ENCODE results near the gene IKZF4.
A peak's percentile ranks its signal among the peaks of the same experiment; 100 is the strongest.

Gene IKZF4

DNA sequence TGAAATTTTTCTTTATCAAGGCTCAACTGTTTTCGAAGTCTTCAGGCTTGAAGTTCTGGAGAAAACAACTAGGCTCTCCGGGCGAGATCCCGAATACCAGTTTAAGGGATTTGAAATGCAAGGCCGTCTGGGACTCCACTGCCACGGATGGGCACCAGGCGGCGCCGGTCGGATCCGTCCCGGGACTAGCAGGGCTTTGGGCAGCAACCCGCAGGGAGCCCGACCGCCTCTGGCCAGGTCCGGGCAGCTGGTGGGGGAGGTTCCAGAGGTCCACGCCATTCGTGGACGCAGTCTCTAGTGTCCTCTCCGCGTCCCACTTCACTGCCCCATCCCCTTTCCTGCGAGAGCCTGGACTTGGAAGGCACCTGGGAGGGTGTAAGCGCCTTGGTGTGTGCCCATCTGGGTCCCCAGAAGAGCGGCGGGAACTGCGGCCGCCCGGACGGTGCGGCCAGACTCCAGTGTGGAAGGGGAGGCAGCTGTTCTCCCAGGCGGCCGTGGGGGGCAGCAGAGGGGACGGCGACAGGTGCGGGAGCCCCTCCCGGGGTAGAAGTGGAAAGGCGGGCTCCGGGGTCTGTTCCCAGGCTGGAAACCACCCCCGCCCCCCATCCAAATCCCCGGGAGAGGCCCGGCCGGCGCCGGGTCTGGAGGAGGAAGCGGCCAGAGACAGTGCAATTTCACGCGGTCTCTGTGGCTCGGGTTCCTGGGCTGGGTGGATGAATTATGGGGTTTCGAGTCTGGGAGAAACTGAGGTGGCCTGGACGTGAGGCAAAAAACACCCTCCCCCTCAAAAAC lies 58.3 kb downstream of the IKZF4 start:
- Histone ChIP-seq H3K27me3 (ENCODE audit: insufficient read depth, poor library complexity, severe bottlenecking) (peaks cover 17% of the 10 kb centered on the region), H3K27ac (replicated peaks) (no peak overlapping the region), H3K4me3 (replicated peaks; ENCODE audit: insufficient read depth, low read length) (peak overlapping the region; percentile 50)
- DNase-seq (ENCODE audit: low read depth in 1 of 2, low spot score in 1 of 2): peak; percentile 45 to 79
- no peak for TF ChIP-seq SPI1 (IDR thresholded peaks at IDR 0.05; ENCODE audit: borderline replicate concordance, low read depth)
- TF ChIP-seq CTCF (IDR thresholded peaks at IDR 0.05; ENCODE audit: insufficient read depth, low read length): peak; percentile 57

- peak; percentile 49 to 64 for DNase-seq (ENCODE audit: low read depth in 1 of 2, low spot score in 1 of 2)
- Histone ChIP-seq H3K27me3 (ENCODE audit: insufficient read depth, poor library complexity, severe bottlenecking) (peaks cover 17% of the 10 kb centered on the region), H3K4me3 (replicated peaks; ENCODE audit: insufficient read depth, low read length) (peak within 1 kb of the TSS; percentile 50), H3K27ac (replicated peaks) (no peak within 1 kb of the TSS)
- TF ChIP-seq SPI1 (IDR thresholded peaks at IDR 0.05; ENCODE audit: borderline replicate concordance, low read depth) (no peak), POLR2AphosphoS5 (IDR thresholded peaks at IDR 0.05; ENCODE audit: low read depth) (no peak), CTCF (IDR thresholded peaks at IDR 0.05; ENCODE audit: insufficient read depth, low read length) (no peak), GABPA (IDR thresholded peaks at IDR 0.05; ENCODE audit: low read depth) (no peak)
- TF ChIP-seq, protein P1, sequence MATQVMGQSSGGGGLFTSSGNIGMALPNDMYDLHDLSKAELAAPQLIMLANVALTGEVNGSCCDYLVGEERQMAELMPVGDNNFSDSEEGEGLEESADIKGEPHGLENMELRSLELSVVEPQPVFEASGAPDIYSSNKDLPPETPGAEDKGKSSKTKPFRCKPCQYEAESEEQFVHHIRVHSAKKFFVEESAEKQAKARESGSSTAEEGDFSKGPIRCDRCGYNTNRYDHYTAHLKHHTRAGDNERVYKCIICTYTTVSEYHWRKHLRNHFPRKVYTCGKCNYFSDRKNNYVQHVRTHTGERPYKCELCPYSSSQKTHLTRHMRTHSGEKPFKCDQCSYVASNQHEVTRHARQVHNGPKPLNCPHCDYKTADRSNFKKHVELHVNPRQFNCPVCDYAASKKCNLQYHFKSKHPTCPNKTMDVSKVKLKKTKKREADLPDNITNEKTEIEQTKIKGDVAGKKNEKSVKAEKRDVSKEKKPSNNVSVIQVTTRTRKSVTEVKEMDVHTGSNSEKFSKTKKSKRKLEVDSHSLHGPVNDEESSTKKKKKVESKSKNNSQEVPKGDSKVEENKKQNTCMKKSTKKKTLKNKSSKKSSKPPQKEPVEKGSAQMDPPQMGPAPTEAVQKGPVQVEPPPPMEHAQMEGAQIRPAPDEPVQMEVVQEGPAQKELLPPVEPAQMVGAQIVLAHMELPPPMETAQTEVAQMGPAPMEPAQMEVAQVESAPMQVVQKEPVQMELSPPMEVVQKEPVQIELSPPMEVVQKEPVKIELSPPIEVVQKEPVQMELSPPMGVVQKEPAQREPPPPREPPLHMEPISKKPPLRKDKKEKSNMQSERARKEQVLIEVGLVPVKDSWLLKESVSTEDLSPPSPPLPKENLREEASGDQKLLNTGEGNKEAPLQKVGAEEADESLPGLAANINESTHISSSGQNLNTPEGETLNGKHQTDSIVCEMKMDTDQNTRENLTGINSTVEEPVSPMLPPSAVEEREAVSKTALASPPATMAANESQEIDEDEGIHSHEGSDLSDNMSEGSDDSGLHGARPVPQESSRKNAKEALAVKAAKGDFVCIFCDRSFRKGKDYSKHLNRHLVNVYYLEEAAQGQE (IDR thresholded peaks at IDR 0.05; ENCODE audit: insufficient replicate concordance, low read depth): no peak
These were observed 59.1 kb downstream of the IKZF4 start, which contains the start of gene ERBB3 for GRCh38 chr12:56079723-56080555. TSS of gene ERBB3 (plus strand) at chr12:56080165. CDS start at chr12:56080301, 136 bp downstream.

- DNase-seq (ENCODE audit: low read depth in 1 of 2, low spot score in 1 of 2): no peak
- Histone ChIP-seq H3K27ac (replicated peaks) (no peak overlapping the region), H3K27me3 (ENCODE audit: insufficient read depth, poor library complexity, severe bottlenecking) (peaks cover 17% of the 10 kb centered on the region), H3K4me3 (replicated peaks; ENCODE audit: insufficient read depth, low read length) (no peak overlapping the region)
- TF ChIP-seq SPI1 (IDR thresholded peaks at IDR 0.05; ENCODE audit: borderline replicate concordance, low read depth): no peak
- TF ChIP-seq, protein P1 (IDR thresholded peaks at IDR 0.05; ENCODE audit: insufficient replicate concordance, low read depth): no peak
- TF ChIP-seq GABPA (IDR thresholded peaks at IDR 0.05; ENCODE audit: low read depth): no peak
- TF ChIP-seq CTCF (IDR thresholded peaks at IDR 0.05; ENCODE audit: insufficient read depth, low read length): no peak
These were observed 59.8 kb downstream of the IKZF4 start for GRCh38 chr12:56080556-56081138.
